Placental epithelial cell (primary cell): ENCODE data around the gene PZP. TPM values are rescaled to one million over a fixed set of nuclear protein-coding genes. Genes with fewer than 3 reads are reported as not detected.

ENCODE experiments used
- total RNA-seq: library from RNA; depleted of rRNA; stranded (reverse); fragments of >200 nt; gene quantifications from 2 replicates; pipeline ENCODE4 v1.2.3, GENCODE V29; 2012

Gene PZP
- total RNA-seq, result not detected in 2 replicates

GRCh38 chr12:9208229-9208628 lies at the start of gene PZP:
Gene PZP, minus strand, starts transcription at chr12:9208395. Its CDS starts 54 bp downstream, at chr12:9208341.

DNA sequence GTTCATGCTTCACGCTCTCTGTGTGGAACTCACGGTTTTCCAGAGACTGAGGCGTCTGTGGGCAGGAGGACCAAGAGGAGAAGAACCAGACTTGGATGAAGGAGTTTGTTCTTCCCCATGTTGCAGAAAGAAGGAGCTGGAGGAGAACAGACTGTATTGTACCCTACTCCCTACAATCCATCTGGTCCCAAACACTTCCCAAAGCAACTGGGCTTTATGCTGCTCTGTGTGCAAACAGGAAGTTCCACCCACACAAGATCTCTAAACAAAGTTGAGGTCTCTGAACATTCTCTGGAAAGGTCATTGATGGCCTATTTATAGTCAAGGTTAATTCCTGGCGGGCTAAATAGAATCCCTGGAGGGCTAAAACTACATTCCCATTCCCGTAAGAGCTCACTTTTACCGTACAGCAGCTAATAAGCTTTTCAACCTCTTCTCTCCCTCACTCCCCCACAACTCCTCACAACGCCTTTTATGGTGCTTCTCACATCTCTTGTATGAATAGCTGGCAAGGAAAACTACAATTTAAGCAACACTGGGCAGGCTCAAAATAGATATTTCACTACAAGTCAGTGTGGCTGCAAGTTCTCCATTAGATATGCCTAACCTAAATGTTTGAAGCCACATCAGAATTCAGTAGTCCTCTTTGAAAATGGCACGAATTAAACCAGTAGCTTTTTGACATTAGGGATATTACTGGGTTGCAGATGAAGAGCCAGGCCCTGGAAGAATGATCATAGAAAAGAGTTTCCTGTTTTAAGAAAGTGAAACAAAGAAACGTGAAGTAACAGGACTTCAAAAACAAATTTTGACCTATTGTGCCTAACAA lies 92.2 kb downstream of the PZP start, which contains the start of gene A2M:
Gene A2M, minus strand, starts transcription at position 189 of the 829 bp plus-strand sequence. Its CDS starts 70 bp downstream, at position 119.

Other genes with a start within 250 kb of the PZP start
- gene KLRG1, start 218.8 kb downstream of the PZP start, total RNA-seq, result 0.39 and 0.76 TPM in 2 replicates
- 0.39 TPM in 1 of 2 replicates, not detected in the other for gene A2M, start 92.5 kb downstream of the PZP start, total RNA-seq